NCI-H128 (cell line): ENCODE data around the gene PPM1M.

Experiments used
- DNase-seq: peaks from one replicate; lab custom pipeline; 2025; ENCODE audit not compliant: unreplicated experiment; lab: John Stamatoyannopoulos, UW

Gene PPM1M

DNA sequence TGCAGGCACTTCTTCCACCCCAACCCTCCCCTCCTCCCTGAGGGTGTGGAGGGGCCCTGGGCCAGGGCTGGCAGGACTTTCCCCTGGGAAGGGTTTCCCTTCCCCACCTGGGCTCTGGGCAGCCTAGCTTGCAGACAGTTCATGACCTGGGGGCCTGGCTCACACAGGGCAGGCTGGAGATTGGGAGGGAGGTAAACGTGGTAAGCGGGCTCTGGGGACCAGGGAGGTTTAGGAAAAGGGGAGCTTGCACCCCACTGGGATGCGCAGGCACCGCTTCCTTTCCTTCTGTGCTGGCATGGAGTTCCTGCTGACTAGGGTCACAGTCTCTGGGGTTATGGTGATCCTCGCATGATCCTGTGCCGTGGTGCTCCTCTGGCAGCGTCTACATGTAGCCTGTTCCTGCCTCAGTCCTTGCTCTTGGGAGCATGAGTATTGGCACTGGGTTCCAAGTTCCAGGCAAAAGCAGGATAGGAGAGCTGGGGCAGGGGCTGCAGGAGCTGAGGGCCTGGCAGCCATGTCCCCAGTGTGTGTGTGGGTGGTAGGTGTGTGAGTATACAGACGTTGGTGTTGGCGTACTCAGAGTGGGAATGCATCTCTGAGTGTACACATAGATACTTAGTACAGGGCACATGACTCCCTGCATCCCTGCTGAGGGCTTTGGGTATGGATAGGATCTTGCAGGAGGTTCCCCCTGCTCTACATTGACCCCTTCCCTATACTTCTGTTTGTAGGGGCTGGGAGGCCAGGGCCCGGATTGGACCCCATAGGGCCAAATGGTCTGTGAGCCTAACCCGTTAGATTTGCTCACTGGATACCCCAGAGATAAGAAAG is 49.0 kb downstream of the PPM1M start:
- DNase-seq = no peak

GRCh38 chr3:52295671-52296208 is 50.2 kb downstream of the PPM1M start:
- DNase-seq = no peak

GRCh38 chr3:52297242-52298148 is 51.9 kb downstream of the PPM1M start:
- DNase-seq = no peak

DNA sequence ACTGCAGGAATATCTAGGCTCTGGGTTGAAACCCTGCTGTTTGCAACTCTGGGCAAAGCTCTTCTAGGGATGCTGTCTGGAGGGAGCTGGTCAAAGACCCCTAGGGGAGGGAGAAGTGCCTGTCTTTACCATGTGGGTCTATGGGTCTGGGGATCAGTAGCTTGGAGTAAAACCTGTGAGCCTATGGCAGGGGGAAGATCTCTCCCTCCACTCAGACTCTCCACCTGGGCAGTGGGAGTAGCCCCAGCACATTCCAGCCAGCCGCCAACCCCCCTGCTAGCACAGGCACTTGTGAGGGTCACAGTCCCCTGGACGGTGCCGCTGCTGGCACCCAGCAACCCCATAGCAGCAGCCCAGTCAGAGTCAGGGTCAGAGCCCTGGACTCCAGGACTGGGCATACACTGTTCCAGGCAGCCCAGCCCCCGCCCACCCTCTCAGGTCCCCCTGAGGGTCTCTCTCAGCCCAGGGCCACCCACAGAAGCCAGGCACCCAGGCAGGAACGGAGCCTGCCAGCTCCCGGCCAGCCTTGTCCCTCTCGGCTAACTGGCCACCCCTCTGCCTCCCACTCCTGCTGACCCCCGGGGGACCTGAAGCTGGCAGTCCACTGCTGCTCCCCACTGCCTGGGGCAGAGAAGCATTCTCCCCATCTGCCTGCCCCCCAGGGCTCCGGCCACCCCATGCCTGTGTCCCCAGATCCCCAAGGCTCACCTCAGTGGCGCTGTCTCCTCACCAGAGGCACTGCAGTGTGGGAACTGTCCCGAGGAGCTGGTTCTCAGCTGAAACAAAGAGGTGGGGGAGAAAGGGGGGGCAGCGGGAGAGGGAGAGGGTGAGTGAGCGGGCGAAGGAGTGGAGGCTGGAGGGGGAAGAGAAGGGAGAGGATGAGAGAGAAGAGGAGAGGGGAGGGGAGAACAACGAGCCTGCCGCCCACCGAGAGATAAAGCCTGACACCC is 52.9 kb downstream of the PPM1M start:
- DNase-seq = no peak

GRCh38 chr3:52299247-52299878 is 53.8 kb downstream of the PPM1M start:
- DNase-seq = no peak
